SJSA1 (cell line): Measurements from ENCODE around the gene OXT. TPM values are rescaled to one million over a fixed set of nuclear protein-coding genes. Genes with fewer than 3 reads are reported as not detected.

Source experiments
- DNase-seq, 2 experiments: peaks; one replicate each; pipeline ENCODE4 v3.0.0-alpha.2; 2015 to 2020; ENCODE audit warnings: low spot score in 2 of 2, low read depth in 1 of 2
- H3K27ac ChIP-seq: fragments of 250-450 bp; sonication (Bioruptor Pico); 2 replicates; pipeline ENCODE4 v1.5.1; 2020; ENCODE audit warnings: mild to moderate bottlenecking, moderate library complexity
- H3K27me3 ChIP-seq: fragments of 250-450 bp; sonication (Bioruptor Pico); replicated peaks from 2 replicates; pipeline ENCODE4 v1.5.1; 2020; ENCODE audit warnings: mild to moderate bottlenecking, moderate library complexity
- H3K36me3 ChIP-seq: fragments of 250-450 bp; sonication (Bioruptor Pico); 2 replicates; pipeline ENCODE4 v1.5.1; 2020; ENCODE audit warnings: mild to moderate bottlenecking
- H3K4me1 ChIP-seq: fragments of 250-450 bp; sonication (Bioruptor Pico); replicated peaks from 2 replicates; pipeline ENCODE4 v1.6.1; 2021; ENCODE audit warnings: mild to moderate bottlenecking
- H3K4me3 ChIP-seq: fragments of 250-450 bp; sonication (Bioruptor Pico); 2 replicates; pipeline ENCODE4 v1.5.1; 2020; ENCODE audit warnings: mild to moderate bottlenecking
- H3K9me3 ChIP-seq: fragments of 250-450 bp; sonication (Bioruptor Pico); replicated peaks from 2 replicates; pipeline ENCODE4 v1.5.1; 2020; ENCODE audit warnings: mild to moderate bottlenecking
- total RNA-seq: library from RNA; depleted of rRNA; stranded (reverse); fragments of >200 nt; shearing (Covaris generic); gene quantifications from 2 replicates; pipeline ENCODE4 v1.2.3, GENCODE V29; 2014

The OXT gene
- total RNA-seq, 1 experiment from 2014 or later = not detected

GRCh38 chr20:3084283-3084985 is 13.0 kb downstream of the OXT start, which contains the start of gene AVP:
Gene AVP (minus strand): TSS chr20:3084724. CDS start chr20:3084674, 50 bp downstream.
- no peak for DNase-seq
- Histone ChIP-seq H3K4me1 (0 out of 2 replicates have a peak, but pooled peaks cover 3% of the 10 kb centered on the region), H3K36me3 (no peaks in the 10 kb centered on the region), H3K27me3 (peaks cover 42% of the 10 kb centered on the region), H3K4me3 (no peak within 1 kb of the TSS), H3K27ac (no peak within 1 kb of the TSS), H3K9me3 (no peaks in the 10 kb centered on the region)

- 0 out of 2 replicates have a peak, but pooled peaks cover 3% of the 10 kb centered on the region for H3K4me1 ChIP-seq
- H3K27ac ChIP-seq = no peak overlapping the region
- no peaks in the 10 kb centered on the region for H3K36me3 ChIP-seq
- H3K9me3 ChIP-seq = no peaks in the 10 kb centered on the region
- no peak for DNase-seq
- no peak overlapping the region for H3K4me3 ChIP-seq
- H3K27me3 ChIP-seq = peaks cover 42% of the 10 kb centered on the region
Observed at GRCh38 chr20:3084986-3085360, 13.6 kb downstream of the OXT start.

GRCh38 chr20:3085571-3086072 is 14.2 kb downstream of the OXT start:
- Histone ChIP-seq H3K9me3 (no peaks in the 10 kb centered on the region), H3K27ac (no peak overlapping the region), H3K4me1 (0 out of 2 replicates have a peak, but pooled peaks cover 3% of the 10 kb centered on the region), H3K27me3 (peaks cover 36% of the 10 kb centered on the region), H3K4me3 (no peak overlapping the region), H3K36me3 (no peaks in the 10 kb centered on the region)
- no peak for DNase-seq

- no peak overlapping the region for H3K27ac ChIP-seq
- no peak for DNase-seq
- H3K4me3 ChIP-seq = no peak overlapping the region
- no peaks in the 10 kb centered on the region for H3K36me3 ChIP-seq
- H3K9me3 ChIP-seq = no peaks in the 10 kb centered on the region
- H3K27me3 ChIP-seq = peaks cover 36% of the 10 kb centered on the region
- H3K4me1 ChIP-seq = no peaks in the 10 kb centered on the region
Observed at GRCh38 chr20:3088031-3088430, 16.6 kb downstream of the OXT start.

- H3K9me3 ChIP-seq = no peaks in the 10 kb centered on the region
- no peak overlapping the region for H3K27ac ChIP-seq
- no peaks in the 10 kb centered on the region for H3K4me1 ChIP-seq
- no peaks in the 10 kb centered on the region for H3K36me3 ChIP-seq
- peaks cover 28% of the 10 kb centered on the region for H3K27me3 ChIP-seq
- no peak overlapping the region for H3K4me3 ChIP-seq
- no peak for DNase-seq
Observed at GRCh38 chr20:3090565-3090964, 19.1 kb downstream of the OXT start.

GRCh38 chr20:3092611-3093379 is 21.4 kb downstream of the OXT start:
- no peaks in the 10 kb centered on the region for H3K9me3 ChIP-seq
- DNase-seq = no peak

GRCh38 chr20:3093861-3094361 is 22.5 kb downstream of the OXT start:
- H3K27ac ChIP-seq = no peak overlapping the region
- H3K9me3 ChIP-seq = no peaks in the 10 kb centered on the region
- no peaks in the 10 kb centered on the region for H3K4me1 ChIP-seq
- peaks cover 23% of the 10 kb centered on the region for H3K27me3 ChIP-seq
- no peaks in the 10 kb centered on the region for H3K36me3 ChIP-seq
- DNase-seq = no peak
- no peak overlapping the region for H3K4me3 ChIP-seq

More at GRCh38 chr20:3092611-3093379, 21.4 kb downstream of the OXT start:
- H3K36me3 ChIP-seq = no peaks in the 10 kb centered on the region
- no peak overlapping the region for H3K4me3 ChIP-seq
- H3K27ac ChIP-seq = no peak overlapping the region
- H3K27me3 ChIP-seq = peaks cover 28% of the 10 kb centered on the region
- H3K4me1 ChIP-seq = no peaks in the 10 kb centered on the region

GRCh38 chr20:3094848-3095629 is 23.6 kb downstream of the OXT start:
- H3K9me3 ChIP-seq = no peaks in the 10 kb centered on the region
- no peak overlapping the region for H3K27ac ChIP-seq
- H3K4me3 ChIP-seq = no peak overlapping the region
- peaks cover 23% of the 10 kb centered on the region for H3K27me3 ChIP-seq
- H3K36me3 ChIP-seq = no peaks in the 10 kb centered on the region
- no peak for DNase-seq
- H3K4me1 ChIP-seq = no peaks in the 10 kb centered on the region

- Histone ChIP-seq H3K4me1 (no peaks in the 10 kb centered on the region), H3K36me3 (no peaks in the 10 kb centered on the region), H3K9me3 (no peaks in the 10 kb centered on the region), H3K4me3 (no peak overlapping the region), H3K27ac (no peak overlapping the region), H3K27me3 (no peaks in the 10 kb centered on the region)
- no peak for DNase-seq
Observed at GRCh38 chr20:3100480-3100879, 29.1 kb downstream of the OXT start.

- H3K27me3 ChIP-seq = no peaks in the 10 kb centered on the region
- H3K4me1 ChIP-seq = no peaks in the 10 kb centered on the region
- no peaks in the 10 kb centered on the region for H3K36me3 ChIP-seq
- no peak overlapping the region for H3K27ac ChIP-seq
- no peak overlapping the region for H3K4me3 ChIP-seq
- DNase-seq = no peak
- no peaks in the 10 kb centered on the region for H3K9me3 ChIP-seq
Observed at GRCh38 chr20:3101251-3101650, 29.8 kb downstream of the OXT start.

- H3K4me3 ChIP-seq = no peak overlapping the region
- no peaks in the 10 kb centered on the region for H3K9me3 ChIP-seq
- no peaks in the 10 kb centered on the region for H3K27me3 ChIP-seq
- H3K27ac ChIP-seq = no peak overlapping the region
- DNase-seq = no peak
- no peaks in the 10 kb centered on the region for H3K36me3 ChIP-seq
- no peaks in the 10 kb centered on the region for H3K4me1 ChIP-seq
Observed at GRCh38 chr20:3101737-3102574, 30.5 kb downstream of the OXT start.

GRCh38 chr20:3102575-3103368 is 31.4 kb downstream of the OXT start:
- no peak for DNase-seq
- Histone ChIP-seq H3K27ac (no peak overlapping the region), H3K4me1 (no peaks in the 10 kb centered on the region), H3K36me3 (no peaks in the 10 kb centered on the region), H3K27me3 (no peaks in the 10 kb centered on the region), H3K4me3 (no peak overlapping the region), H3K9me3 (no peaks in the 10 kb centered on the region)
